DLD1 (cell line): Measurements from ENCODE around the gene PROX2.

Experiments
- in situ Hi-C: cut with HindIII; loops from 2 replicates; pipeline ENCODE4 v1.10.0; 2017; ENCODE audit warnings: low sequenced_read_pairs

The PROX2 gene

GRCh38 chr14:74852922-74853530, 22.9 kb downstream of the PROX2 start:
- in situ Hi-C loops = loop anchor here (10.0 kb wide), 1 partner anchor 112 kb away; no protein-coding TSS in a partner anchor

GRCh38 chr14:74848768-74849167, 27.2 kb downstream of the PROX2 start:
- in situ Hi-C loops = loop anchor here (10.0 kb wide), 1 partner anchor 216 kb away; the partner anchor contains the start of genes ACYP1 and ZC2HC1C

GRCh38 chr14:74846968-74847665, 28.8 kb downstream of the PROX2 start:
- in situ Hi-C loops = loop anchor here (10.0 kb wide), 1 partner anchor 218 kb away; the partner anchor contains the start of genes ACYP1 and ZC2HC1C

DNA sequence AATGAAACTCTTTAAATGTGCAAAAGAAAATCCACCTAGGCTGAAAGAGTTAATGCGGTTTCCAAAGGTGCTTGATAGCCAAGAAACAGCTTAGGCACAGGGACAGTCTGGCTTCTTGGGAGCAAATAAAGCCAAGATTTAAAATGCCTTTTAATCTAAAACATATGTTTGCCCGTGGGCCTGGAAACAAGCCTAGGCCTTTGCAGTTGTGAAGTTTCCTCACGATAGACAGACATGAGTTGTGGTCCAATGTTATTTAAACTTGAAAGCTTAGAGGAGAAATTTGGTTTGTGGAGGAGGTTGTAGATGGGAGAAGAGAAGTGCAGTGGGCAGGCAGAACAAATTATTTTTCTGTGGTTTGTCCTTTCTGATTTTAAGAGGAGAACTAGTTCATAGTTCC, 29.8 kb downstream of the PROX2 start:
- in situ Hi-C loops = loop anchor here (10.0 kb wide), 1 partner anchor 219 kb away; the partner anchor contains the start of genes ACYP1 and ZC2HC1C

GRCh38 chr14:74843653-74844052, 32.3 kb downstream of the PROX2 start:
- in situ Hi-C loops = loop anchor here (10.0 kb wide), 1 partner anchor 221 kb away; the partner anchor contains the start of genes ACYP1 and ZC2HC1C

GRCh38 chr14:74841230-74842207, 34.4 kb downstream of the PROX2 start:
- in situ Hi-C loops = loop anchor here (10.0 kb wide), 1 partner anchor 223 kb away; the partner anchor contains the start of genes ACYP1 and ZC2HC1C

DNA sequence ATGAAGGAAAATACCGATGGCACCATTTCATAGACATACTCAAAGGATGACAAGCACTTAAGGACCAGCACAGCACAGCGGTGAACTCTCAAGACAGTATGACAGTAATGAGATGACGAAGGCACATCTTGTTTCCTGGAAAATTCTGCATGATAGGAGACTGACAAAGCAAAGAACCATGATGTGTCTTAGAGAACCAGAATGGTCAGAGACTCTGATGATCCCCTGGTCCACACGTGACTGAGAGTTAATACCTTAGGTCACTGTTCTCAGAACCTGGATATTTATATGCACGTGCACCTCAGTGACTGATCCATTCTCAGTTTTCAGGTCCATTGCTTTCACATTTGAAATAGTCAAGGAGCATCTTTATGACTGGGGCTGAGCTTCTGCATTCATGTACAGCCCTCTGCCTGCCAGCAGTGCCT, 35.3 kb downstream of the PROX2 start:
- in situ Hi-C loops = loop anchor here (10.0 kb wide), 1 partner anchor 224 kb away; the partner anchor contains the start of genes ACYP1 and ZC2HC1C

DNA sequence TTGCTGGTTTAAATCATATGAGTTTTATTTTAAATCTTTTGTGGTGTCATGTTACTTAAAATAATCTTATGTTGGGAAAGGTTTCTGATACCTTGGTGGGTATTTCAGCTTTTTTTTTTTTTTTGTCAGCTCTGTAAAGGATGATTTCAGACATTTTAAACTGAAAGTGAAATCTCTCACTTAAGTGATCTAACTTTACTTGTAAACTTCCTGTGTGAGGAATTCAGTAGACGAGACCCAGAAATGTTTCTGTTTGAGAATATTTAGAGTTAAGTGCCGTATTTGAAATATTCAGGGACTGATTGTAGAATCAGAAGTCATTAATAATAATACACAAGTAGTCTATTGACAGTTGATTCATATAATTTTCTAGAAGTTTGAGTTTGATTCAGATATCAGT, 37.8 kb downstream of the PROX2 start:
- in situ Hi-C loops = no loop called here

DNA sequence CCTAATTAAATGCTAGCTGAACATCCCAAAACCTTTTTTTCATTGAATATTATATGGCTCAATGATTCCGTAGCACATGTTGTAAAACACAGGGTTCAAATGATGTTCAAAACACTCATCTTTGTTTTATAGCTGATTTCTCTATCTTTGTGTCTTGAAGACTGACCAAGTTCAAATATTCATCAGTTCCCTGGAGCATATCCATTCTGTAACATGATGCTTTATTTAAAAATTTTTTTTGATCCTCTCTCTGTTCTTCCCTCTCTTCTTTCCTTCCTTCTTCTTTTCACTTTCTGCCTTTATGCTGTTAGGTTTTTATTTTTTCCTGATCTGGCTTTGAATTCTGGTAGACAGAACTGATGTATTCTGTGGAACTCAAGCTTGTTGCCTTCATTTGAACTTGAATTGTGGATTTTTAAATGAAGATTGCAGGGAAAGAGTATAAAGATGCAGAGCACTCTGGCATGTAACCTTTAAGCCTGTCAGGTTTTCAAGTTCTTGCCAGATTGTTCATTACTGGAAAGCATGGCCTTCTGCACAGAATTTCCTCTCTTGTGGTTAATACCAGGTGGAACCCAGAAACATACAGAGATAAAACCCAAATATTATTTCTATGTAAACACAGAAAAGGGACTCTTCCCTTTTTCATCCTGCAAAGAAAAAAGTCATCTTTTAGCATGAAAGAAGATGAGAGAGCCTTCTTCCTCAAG, 39.5 kb downstream of the PROX2 start:
- in situ Hi-C loops = no loop called here

DNA sequence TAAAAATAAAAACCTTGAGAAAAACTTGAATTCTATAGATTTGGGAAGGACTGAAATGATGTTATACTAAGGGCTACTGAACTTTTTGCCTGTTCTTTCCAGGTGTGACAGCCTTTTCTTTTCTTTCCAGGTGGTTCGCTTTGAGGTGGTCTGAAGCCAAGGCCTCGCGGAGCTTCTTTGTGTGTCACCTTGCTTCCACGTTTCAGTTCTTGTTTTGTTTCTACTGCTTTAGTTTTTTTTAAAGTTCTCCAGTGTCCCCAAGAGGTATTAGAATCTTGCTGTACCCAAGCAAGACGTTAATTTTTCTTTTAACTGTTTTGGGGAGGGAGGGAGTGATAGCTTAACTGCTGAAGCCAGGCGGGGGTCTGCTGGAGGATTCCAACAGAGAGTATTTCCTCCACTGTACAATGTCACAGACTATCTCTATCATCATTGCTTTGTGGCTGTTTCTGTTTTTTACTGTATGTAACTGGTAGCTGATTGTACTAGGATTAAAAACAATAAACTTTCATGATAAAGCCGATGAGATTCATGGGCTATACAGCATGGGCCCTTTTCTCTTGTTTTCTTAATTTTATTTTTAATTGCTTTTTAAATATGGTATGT, 40.2 kb downstream of the PROX2 start:
- in situ Hi-C loops = no loop called here

DNA sequence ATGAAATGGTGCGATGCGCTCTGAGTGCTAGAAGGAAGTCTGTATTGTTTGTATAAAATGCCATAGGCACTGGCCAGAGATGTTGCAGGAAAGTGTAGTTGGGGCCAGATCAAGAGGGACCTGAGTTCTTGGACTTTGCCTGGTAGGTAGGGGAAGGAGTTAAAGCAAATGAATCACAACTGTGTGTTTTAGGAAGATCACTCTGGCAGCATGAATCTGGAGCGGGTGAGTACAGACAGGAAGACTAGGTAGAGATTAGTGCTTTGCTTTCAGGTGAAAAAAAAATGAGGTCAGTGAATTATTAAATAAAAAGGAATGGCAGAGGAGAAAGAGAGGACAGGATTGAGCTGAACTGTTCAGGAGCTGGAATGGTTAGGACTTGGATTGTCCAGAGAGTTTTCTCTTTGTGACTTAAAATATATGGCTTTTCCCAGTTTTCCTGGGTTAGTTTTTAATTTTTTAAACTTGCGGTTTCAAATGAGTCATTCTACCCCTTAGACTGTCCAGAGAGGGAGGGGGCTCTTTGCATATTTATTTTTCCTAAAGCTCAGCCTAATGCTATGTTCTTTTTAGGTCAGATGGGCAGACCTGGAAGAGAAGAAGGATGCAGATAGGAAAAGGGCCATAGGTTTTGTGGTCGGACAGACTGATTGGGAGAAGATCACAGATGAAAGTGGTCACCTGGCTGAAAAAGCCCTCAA, 41.1 kb downstream of the PROX2 start:
- in situ Hi-C loops = no loop called here

- in situ Hi-C loops = no loop called here
Measured at GRCh38 chr14:74832849-74833248, 43.1 kb downstream of the PROX2 start.

GRCh38 chr14:74829251-74829650, 46.7 kb downstream of the PROX2 start:
- in situ Hi-C loops = no loop called here

DNA sequence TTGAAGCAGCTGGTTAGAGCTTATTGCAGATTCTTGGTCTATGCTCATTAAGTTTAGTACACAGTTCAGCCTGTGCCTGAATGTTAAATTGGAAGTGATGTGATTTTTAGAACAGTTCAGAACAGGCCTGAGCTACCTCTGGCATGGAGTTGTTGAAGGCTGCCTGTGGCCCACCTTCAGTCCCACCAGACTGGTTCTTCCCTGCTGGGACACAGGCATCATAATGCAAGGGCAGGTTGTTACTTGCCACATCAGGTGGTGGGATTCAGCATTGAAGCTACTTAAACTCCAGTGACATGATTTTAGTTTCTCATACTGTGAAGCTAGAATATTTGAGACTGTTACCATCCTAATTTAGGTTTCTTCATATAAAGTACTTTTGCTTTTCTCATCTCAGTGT, 49.4 kb downstream of the PROX2 start:
- in situ Hi-C loops = no loop called here
